Transverse colon (tissue), 4 donors: ENCODE measurements around the gene RNF5.

Experiments used
- CTCF ChIP-seq, 5 experiments: fragments of 200-600 bp in 3 of 5; fragments of 450-650 bp in 2 of 5; sonication (generic) in 3 of 5; IDR thresholded peaks; 1 replicate in 2 of 5; 2 replicates in 3 of 5; pipeline ENCODE4 v1.5.1; 2016 to 2017; ENCODE audit warnings: antibody characterized with exemption in 5 of 5, inconsistent platforms in 3 of 5, mild to moderate bottlenecking in 2 of 5, moderate library complexity in 1 of 5
- EP300 ChIP-seq: sonication (generic); formaldehyde crosslinking; IDR thresholded peaks from one replicate; pipeline ENCODE4 v1.6.1; 2017; ENCODE audit warnings: antibody characterized with exemption, low read depth
- POLR2A ChIP-seq: fragments of 450-650 bp; IDR thresholded peaks from one replicate; pipeline ENCODE4 v1.6.1; 2016; ENCODE audit warnings: antibody characterized with exemption, mild to moderate bottlenecking, moderate library complexity
- POLR2AphosphoS5 ChIP-seq, 3 donors: sonication (generic); formaldehyde crosslinking; IDR thresholded peaks; one replicate each; pipeline ENCODE4 v1.6.1; 2016; ENCODE audit warnings: antibody characterized with exemption in 3 of 3

GRCh38 chr6:32164295-32164694, 13.9 kb upstream of the RNF5 start, which contains the start of gene EGFL8:
- no peak for TF ChIP-seq CTCF (IDR thresholded peaks at IDR 0.05)
- no peak for TF ChIP-seq EP300
- TF ChIP-seq POLR2AphosphoS5 (IDR thresholded peaks at IDR 0.05) = no peak
- no peak for TF ChIP-seq POLR2A
